A549 treated with DMSO at 1 μM for 4 hours (cell line): ENCODE data around the gene PRSS21. TPM values are rescaled to one million over a fixed set of nuclear protein-coding genes. Genes with fewer than 3 reads are reported as not detected.

Experiments used
- total RNA-seq: library from RNA; stranded (reverse); fragments of 200-300 nt; extraction: Qiagen RNA extraction; gene quantifications from 5 replicates; pipeline ENCODE4 v1.2.3, GENCODE V29; 2022; ENCODE audit warnings: low read depth

Gene PRSS21, protein sequence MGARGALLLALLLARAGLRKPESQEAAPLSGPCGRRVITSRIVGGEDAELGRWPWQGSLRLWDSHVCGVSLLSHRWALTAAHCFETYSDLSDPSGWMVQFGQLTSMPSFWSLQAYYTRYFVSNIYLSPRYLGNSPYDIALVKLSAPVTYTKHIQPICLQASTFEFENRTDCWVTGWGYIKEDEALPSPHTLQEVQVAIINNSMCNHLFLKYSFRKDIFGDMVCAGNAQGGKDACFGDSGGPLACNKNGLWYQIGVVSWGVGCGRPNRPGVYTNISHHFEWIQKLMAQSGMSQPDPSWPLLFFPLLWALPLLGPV
- total RNA-seq = 0.11 to 0.39 TPM (median 0.14 TPM) in 4 of 5 replicates, not detected in the other

GRCh38 chr16:2816751-2817339 is at the start of gene PRSS21:
Gene PRSS21 (plus strand): TSS chr16:2817237. CDS start chr16:2817269, 32 bp downstream.

GRCh38 chr16:2777231-2777902 is 39.7 kb upstream of the PRSS21 start, which contains the start of gene ELOB:
Gene ELOB (minus strand): TSS chr16:2777280. CDS start chr16:2777239, 41 bp downstream.

GRCh38 chr16:2787406-2787805 is 29.6 kb upstream of the PRSS21 start, which contains the start of gene PRSS33:
Gene PRSS33 (minus strand): TSS chr16:2787560. CDS start chr16:2786547, 1,013 bp downstream.

DNA sequence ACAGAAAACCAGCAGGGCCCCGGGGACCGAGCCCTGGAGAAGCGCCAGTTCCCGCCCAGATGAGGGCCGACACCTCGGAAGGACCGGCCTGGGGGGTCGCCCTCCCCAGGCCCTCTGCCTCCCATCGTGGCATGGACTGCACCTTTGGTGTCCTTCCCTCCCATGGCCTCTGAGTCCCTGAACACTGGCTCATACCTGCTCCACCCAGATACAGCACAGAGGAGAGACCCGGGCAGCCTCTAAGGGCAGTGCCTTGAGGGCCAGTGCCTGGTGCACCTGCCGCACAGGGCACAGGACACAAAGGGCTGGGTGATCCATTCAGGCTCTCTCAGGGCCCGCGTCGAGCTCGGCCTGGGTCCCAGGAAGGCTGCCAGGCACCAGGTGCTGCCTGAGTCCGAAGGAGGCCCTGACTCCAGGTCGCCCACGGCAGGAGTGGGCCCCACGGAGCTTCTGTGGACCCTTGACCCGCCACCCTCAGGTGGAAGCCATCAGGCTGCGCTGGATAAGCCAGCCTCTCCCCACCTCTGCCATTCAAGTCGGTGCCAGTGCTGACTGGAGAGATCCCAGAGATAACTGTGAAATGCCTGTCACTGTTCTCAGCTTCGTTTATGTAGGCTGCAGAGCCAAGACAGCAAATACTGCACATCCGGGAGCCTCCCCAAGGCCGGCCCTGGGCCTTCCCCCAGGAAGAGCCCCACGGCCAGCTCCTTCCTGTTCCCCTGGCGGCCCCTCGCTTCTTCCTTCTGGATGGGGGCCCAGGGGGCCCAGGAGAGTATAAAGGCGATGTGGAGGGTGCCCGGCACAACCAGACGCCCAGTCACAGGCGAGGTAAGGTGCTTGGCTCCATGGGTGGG is 12.7 kb downstream of the PRSS21 start, which contains the start of gene ZG16B:
Gene ZG16B (plus strand): TSS at position 803 of the 854 bp plus-strand sequence. CDS start 139 bp downstream, outside the sequence.

GRCh38 chr16:2857451-2858244 is 40.6 kb downstream of the PRSS21 start, which contains the start of gene PRSS22:
Gene PRSS22 (minus strand): TSS chr16:2858170. CDS start chr16:2858104, 66 bp downstream.

Other genes starting within 250 kb of the PRSS21 start
- 39.5 to 47.1 TPM (median 42.9 TPM) in 5 replicates for gene KCTD5, start 134.7 kb upstream of the PRSS21 start, total RNA-seq
- gene PRSS27, start 97.0 kb upstream of the PRSS21 start, total RNA-seq = 1.00 to 1.2 TPM (median 1.1 TPM) in 5 replicates
- 310 to 452 TPM (median 397 TPM) in 5 replicates for gene SRRM2, start 64.6 kb upstream of the PRSS21 start, total RNA-seq
- 432 to 492 TPM (median 452 TPM) in 5 replicates for gene ELOB, start 40.0 kb upstream of the PRSS21 start, total RNA-seq
- 0.12 TPM in 1 of 5 replicates, not detected in the others for gene PRSS33, start 29.7 kb upstream of the PRSS21 start, total RNA-seq
- gene PRSS41, start 18.8 kb upstream of the PRSS21 start, total RNA-seq = not detected in 5 replicates
- gene ZG16B, start 13.1 kb downstream of the PRSS21 start, total RNA-seq = 0.46 to 1.3 TPM (median 0.69 TPM) in 5 replicates
- gene PRSS22, start 40.9 kb downstream of the PRSS21 start, total RNA-seq = 2.5 to 4.1 TPM (median 3.0 TPM) in 5 replicates
- 44.9 to 59.5 TPM (median 50.8 TPM) in 5 replicates for gene FLYWCH2, start 66.0 kb downstream of the PRSS21 start, total RNA-seq
- 20.1 to 29.5 TPM (median 27.2 TPM) in 5 replicates for gene FLYWCH1, start 94.7 kb downstream of the PRSS21 start, total RNA-seq
- gene KREMEN2, start 147.0 kb downstream of the PRSS21 start, total RNA-seq = 1.1 to 2.8 TPM (median 2.0 TPM) in 5 replicates
- 34.1 to 44.1 TPM (median 38.0 TPM) in 5 replicates for gene PAQR4, start 152.1 kb downstream of the PRSS21 start, total RNA-seq
- 69.3 to 97.7 TPM (median 85.3 TPM) in 5 replicates for gene PKMYT1, start 163.2 kb downstream of the PRSS21 start, total RNA-seq
- gene CLDN9, start 195.7 kb downstream of the PRSS21 start, total RNA-seq = 0.33 to 0.59 TPM (median 0.49 TPM) in 5 replicates
- 0.17 to 0.82 TPM (median 0.40 TPM) in 5 replicates for gene CLDN6, start 200.9 kb downstream of the PRSS21 start, total RNA-seq
- 584 to 710 TPM (median 600 TPM) in 5 replicates for gene TNFRSF12A, start 203.1 kb downstream of the PRSS21 start, total RNA-seq
- gene HCFC1R1, start 206.7 kb downstream of the PRSS21 start, total RNA-seq = 206 to 241 TPM (median 224 TPM) in 5 replicates
- 24.1 to 38.0 TPM (median 33.0 TPM) in 5 replicates for gene THOC6, start 206.8 kb downstream of the PRSS21 start, total RNA-seq
- not detected in 5 replicates for gene BICDL2, start 219.7 kb downstream of the PRSS21 start, total RNA-seq
- gene MMP25, start 229.3 kb downstream of the PRSS21 start, total RNA-seq = 0.69 to 1.1 TPM (median 0.78 TPM) in 5 replicates
- gene IL32, start 248.4 kb downstream of the PRSS21 start, total RNA-seq = 22.5 to 31.8 TPM (median 27.0 TPM) in 5 replicates